IMR-90 (cell line): ENCODE data around the gene DPH2. TPM values are rescaled to one million over a fixed set of nuclear protein-coding genes. Genes with fewer than 3 reads are reported as not detected.

ENCODE experiments used
- ATAC-seq: fragments of 200-7000 bp; cut with Tn5 transposase; 2 replicates; pipeline ENCODE4 v1.9.1; 2020; ENCODE audit warnings: low read depth, mild to moderate bottlenecking, moderate library complexity
- BruUV-seq: library from RNA; stranded (reverse); fragments of 400-500 nt; replicated peaks from 2 replicates; lab custom pipeline; 2021; lab: Mats Ljungman, UMichigan
- CTCF ChIA-PET: fragments of 300-600 bp; formaldehyde crosslinking; extraction: SDS; loops from one replicate; lab custom pipeline; 2021; ENCODE audit warnings: antibody characterized with exemption; lab: Yijun Ruan, JAX
- POLR2A ChIA-PET: fragments of 300-600 bp; sonication (Branson Sonifier 250); formaldehyde crosslinking; loops from one replicate; lab custom pipeline; 2022; ENCODE audit warnings: antibody characterized with exemption; ENCODE audit not compliant: unreplicated experiment; lab: Charles Lee
- DNase-seq: peaks from one replicate; pipeline ENCODE4 v3.0.0; 2013
- H2AFZ ChIP-seq: replicated peaks from 2 replicates; pipeline ENCODE3; 2013; ENCODE audit warnings: low read length, mild to moderate bottlenecking; ENCODE audit not compliant: poor library complexity
- H2AK5ac ChIP-seq: 2 replicates; pipeline ENCODE4 v1.6.1; 2013; ENCODE audit warnings: low read depth, low read length, inconsistent platforms
- H2AK9ac ChIP-seq: replicated peaks from 2 replicates; pipeline ENCODE3; 2013; ENCODE audit warnings: mild to moderate bottlenecking, low read depth, low read length, moderate library complexity; ENCODE audit not compliant: poor library complexity
- H2BK120ac ChIP-seq: 2 replicates; pipeline ENCODE4 v1.6.1; 2013; ENCODE audit warnings: low read depth, low read length, inconsistent platforms
- H2BK15ac ChIP-seq: 3 replicates; pipeline ENCODE4 v1.6.1; 2013; ENCODE audit warnings: low read depth, low read length, inconsistent platforms
- H2BK20ac ChIP-seq: 2 replicates; pipeline ENCODE4 v1.6.1; 2013; ENCODE audit warnings: low read depth, mild to moderate bottlenecking, inconsistent platforms, low read length, moderate library complexity
- H2BK5ac ChIP-seq: 2 replicates; pipeline ENCODE4 v1.6.1; 2013; ENCODE audit warnings: mild to moderate bottlenecking, low read depth, low read length, inconsistent platforms; ENCODE audit not compliant: poor library complexity, severe bottlenecking
- H3K14ac ChIP-seq: replicated peaks from 2 replicates; pipeline ENCODE4 v1.6.1; 2013; ENCODE audit warnings: low read depth, low read length, inconsistent platforms
- H3K18ac ChIP-seq: 2 replicates; pipeline ENCODE4 v1.6.1; 2013; ENCODE audit warnings: low read depth, low read length, control low read depth
- H3K23ac ChIP-seq: 2 replicates; pipeline ENCODE4 v1.6.1; 2013; ENCODE audit warnings: low read depth, low read length, inconsistent platforms
- H3K27ac ChIP-seq: 2 replicates; pipeline ENCODE4 v1.5.1; 2013; ENCODE audit warnings: mild to moderate bottlenecking, control low read depth, low read length; ENCODE audit not compliant: insufficient read depth
- H3K27me3 ChIP-seq: 2 replicates; pipeline ENCODE4 v1.6.1; 2013; ENCODE audit warnings: low read length; ENCODE audit not compliant: control insufficient read depth, insufficient read depth
- H3K36me3 ChIP-seq: 2 replicates; pipeline ENCODE4 v1.6.1; 2013; ENCODE audit warnings: low read length, mixed read lengths; ENCODE audit not compliant: control insufficient read depth, insufficient read depth
- H3K4ac ChIP-seq: 2 replicates; pipeline ENCODE4 v1.6.1; 2013; ENCODE audit warnings: low read depth, low read length, inconsistent platforms
- H3K4me1 ChIP-seq: 2 replicates; pipeline ENCODE4 v1.6.1; 2013; ENCODE audit warnings: low read length, mixed read lengths; ENCODE audit not compliant: control insufficient read depth, insufficient read depth
- H3K4me2 ChIP-seq: 2 replicates; pipeline ENCODE4 v1.6.1; 2013; ENCODE audit warnings: low read depth, mild to moderate bottlenecking, control low read depth, low read length, moderate library complexity
- H3K4me3 ChIP-seq: 2 replicates; pipeline ENCODE4 v1.5.1; 2013; ENCODE audit warnings: low read depth, mild to moderate bottlenecking, control low read depth, low read length, moderate library complexity; ENCODE audit not compliant: insufficient read depth
- H3K56ac ChIP-seq: 2 replicates; pipeline ENCODE4 v1.6.1; 2013; ENCODE audit warnings: low read length, inconsistent platforms; ENCODE audit not compliant: insufficient read depth; ENCODE audit errors: extremely low read depth
- H3K79me1 ChIP-seq, 2 experiments: 2 replicates each; pipeline ENCODE4 v1.6.1; 2013; ENCODE audit warnings: low read length in 2 of 2, inconsistent platforms in 1 of 2, low read depth in 1 of 2
- H3K9ac ChIP-seq: 2 replicates; pipeline ENCODE4 v1.6.1; 2013; ENCODE audit warnings: low read depth, low read length, control low read depth
- H3K9me1 ChIP-seq: 2 replicates; pipeline ENCODE4 v1.6.1; 2013; ENCODE audit warnings: low read length, inconsistent platforms; ENCODE audit not compliant: insufficient read depth
- H3K9me3 ChIP-seq: 2 replicates; pipeline ENCODE4 v1.6.1; 2013; ENCODE audit warnings: low read length; ENCODE audit not compliant: control insufficient read depth, insufficient read depth
- H4K20me1 ChIP-seq: 2 replicates; pipeline ENCODE4 v1.6.1; 2013; ENCODE audit warnings: low read length, inconsistent platforms; ENCODE audit not compliant: insufficient read depth
- H4K5ac ChIP-seq: 2 replicates; pipeline ENCODE4 v1.6.1; 2013; ENCODE audit warnings: mild to moderate bottlenecking, low read depth, low read length, control low read depth
- H4K8ac ChIP-seq, 2 experiments: 2 replicates each; pipeline ENCODE4 v1.6.1; 2013; ENCODE audit warnings: low read depth in 2 of 2, low read length in 2 of 2, control low read depth in 1 of 2, inconsistent platforms in 1 of 2
- H4K91ac ChIP-seq: 2 replicates; pipeline ENCODE4 v1.6.1; 2013; ENCODE audit warnings: low read depth, low read length, inconsistent platforms; ENCODE audit not compliant: insufficient read depth
- CEBPB ChIP-seq: IDR thresholded peaks from 2 replicates; pipeline ENCODE4 v1.6.1; 2012; ENCODE audit warnings: low read depth, low read length, improper control_type of control experiment
- CHD1 ChIP-seq: IDR thresholded peaks from 2 replicates; pipeline ENCODE4 v1.6.1; 2012; ENCODE audit warnings: low read depth, low read length, improper control_type of control experiment
- CTCF ChIP-seq: conservative IDR thresholded peaks from 2 replicates; pipeline ENCODE4 v1.5.1; 2012; ENCODE audit warnings: mild to moderate bottlenecking, low read depth, low read length, improper control_type of control experiment
- FOS ChIP-seq: fragments of 150-350 bp; IDR thresholded peaks from 2 replicates; pipeline ENCODE4 v1.6.1; 2016; ENCODE audit warnings: low read depth, low read length
- MAZ ChIP-seq: IDR thresholded peaks from 2 replicates; pipeline ENCODE4 v1.6.1; 2012; ENCODE audit warnings: low read depth, mild to moderate bottlenecking, low read length, improper control_type of control experiment, moderate library complexity, borderline replicate concordance
- NFE2L2 ChIP-seq: fragments of 150-350 bp; IDR thresholded peaks from 2 replicates; pipeline ENCODE4 v1.6.1; 2016; ENCODE audit warnings: low read depth, mild to moderate bottlenecking, low read length
- RAD21 ChIP-seq: IDR thresholded peaks from 2 replicates; pipeline ENCODE4 v1.6.1; 2012; ENCODE audit warnings: low read length, improper control_type of control experiment
- RCOR1 ChIP-seq: IDR thresholded peaks from 2 replicates; pipeline ENCODE4 v1.6.1; 2012; ENCODE audit warnings: mild to moderate bottlenecking, low read length, improper control_type of control experiment; ENCODE audit not compliant: insufficient replicate concordance
- RFX5 ChIP-seq: IDR thresholded peaks from 2 replicates; pipeline ENCODE4 v1.8.0; 2012; ENCODE audit warnings: low read depth, mild to moderate bottlenecking, low read length, moderate library complexity
- WGBS, 2 experiments: methylation state at CpG; one replicate each; pipeline versions ENCODE4 v1.1.5 to v1.1.7; 2013; ENCODE audit warnings: missing lambda C conversion rate in 2 of 2; ENCODE audit not compliant: insufficient read length in 1 of 2; ENCODE audit errors: extremely low coverage in 2 of 2; 5-methylcytosine and 5-hydroxymethylcytosine counted together
- dilution Hi-C: fragments of 300-500 bp; cut with HindIII; formaldehyde crosslinking; loops from one replicate; pipeline ENCODE4 v1.14.3; 2018; ENCODE audit warnings: low sequenced_read_pairs; ENCODE audit not compliant: unreplicated experiment
- in situ Hi-C: fragments of 300-500 bp; cut with MboI; formaldehyde crosslinking; loops from 3 replicates; pipeline ENCODE4 v1.14.3; 2019; ENCODE audit warnings: low sequenced_read_pairs, inconsistent platforms, mixed read lengths
- intact Hi-C: fragments of 100-400 bp; cut with micrococcal nuclease; formaldehyde crosslinking; loops from 2 replicates; pipeline ENCODE4 v1.10.0; 2022
- polyA plus RNA-seq, 3 experiments: library from polyadenylated mRNA; depleted of rRNA; stranded (reverse); fragments of >200 nt; gene quantifications; 2 replicates each; pipeline ENCODE4 v1.2.3, GENCODE V29; 2012; ENCODE audit warnings: low replicate concordance in 1 of 3
- total RNA-seq: library from RNA; depleted of rRNA; stranded (reverse); fragments of >200 nt; gene quantifications from 2 replicates; pipeline ENCODE4 v1.2.3, GENCODE V29; 2012
- TF ChIP-seq, protein P1 (sequence below): fragments of 150-350 bp; IDR thresholded peaks from 2 replicates; pipeline ENCODE4 v1.6.1; 2017; ENCODE audit warnings: mild to moderate bottlenecking, antibody characterized with exemption, low read length, low read depth
- TF ChIP-seq, protein P2 (sequence below): fragments of 150-350 bp; IDR thresholded peaks from 2 replicates; pipeline ENCODE4 v1.6.1; 2016; ENCODE audit warnings: low read depth, mild to moderate bottlenecking, low read length, moderate library complexity, borderline replicate concordance

Gene DPH2
- total and polyA plus RNA-seq, 2 of the 4 experiments (the other 2 are of a cell fraction) = 21.0 to 32.2 TPM

DNA sequence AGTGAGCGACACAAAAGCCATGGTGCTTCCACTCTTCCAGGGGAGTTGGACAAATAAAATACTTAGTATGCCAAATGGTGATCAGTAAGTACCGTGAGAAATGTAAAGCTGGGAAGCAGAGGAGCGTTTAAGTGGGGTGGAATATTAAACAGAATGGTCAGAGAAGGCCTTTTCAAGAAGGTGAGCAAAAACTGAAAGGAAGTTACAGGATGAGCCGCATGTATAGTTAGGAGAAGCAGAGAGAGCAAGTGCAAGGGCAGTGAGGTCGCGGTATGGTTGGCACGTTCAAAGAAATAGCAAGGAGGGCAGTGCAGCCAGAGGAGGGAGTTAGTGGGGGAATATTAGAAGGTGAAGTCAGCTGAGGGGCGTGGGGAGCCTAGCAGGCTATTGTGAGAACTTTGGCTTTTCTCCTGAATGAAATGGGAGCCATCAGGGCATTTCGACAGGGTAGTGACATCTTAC is 4.2 kb downstream of the DPH2 start:
- ATAC-seq (no peak), DNase-seq (no peak)
- WGBS, 2 experiments = 50% methylated on average over 8 of the region's 9 CpGs; no CpG with 5 or more reads in 1 of the 2 experiments
- no peak overlapping the region for H4K91ac ChIP-seq
- no peaks in the 10 kb centered on the region for H3K27me3 ChIP-seq
- no TSS peak for BruUV-seq
- H4K20me1 ChIP-seq = peaks cover 25% of the 10 kb centered on the region
- peak overlapping the region; percentile 74 for H2AK9ac ChIP-seq
- in situ Hi-C loops = loop anchor here (25.0 kb wide), 1 partner anchor 437 kb away; the partner anchor contains the start of gene PTPRF
- H2BK20ac ChIP-seq = no peak overlapping the region
- ChIA-PET CTCF (no interaction called here), POLR2A (no interaction called here)
- H3K56ac ChIP-seq = no peak overlapping the region
- H2AFZ ChIP-seq = peak overlapping the region; percentile 99
- no peak overlapping the region for H2BK15ac ChIP-seq
- peak overlapping the region; percentile 9 for H2BK5ac ChIP-seq
- H3K9me3 ChIP-seq = no peaks in the 10 kb centered on the region
- no peak overlapping the region for H2AK5ac ChIP-seq
- intact Hi-C loops = no loop called here
- peaks cover 25% of the 10 kb centered on the region for H3K36me3 ChIP-seq
- H3K4ac ChIP-seq = 0 out of 2 replicates have a peak overlapping the region, but pooled peaks have one; percentile 74
- no peak overlapping the region for H3K23ac ChIP-seq
- H3K4me3 ChIP-seq = peak overlapping the region; percentile 76
- H4K8ac ChIP-seq = peak overlapping the region; percentile 22 to 83; a peak in 3 of 4 replicates
- H3K4me2 ChIP-seq = peak overlapping the region; percentile 89
- no peak overlapping the region; the same call in 1 of the 2 replicates for H3K27ac ChIP-seq
- peaks cover 30% of the 10 kb centered on the region for H3K9me1 ChIP-seq
- peaks cover 12% of the 10 kb centered on the region for H3K4me1 ChIP-seq
- TF ChIP-seq, protein P1, sequence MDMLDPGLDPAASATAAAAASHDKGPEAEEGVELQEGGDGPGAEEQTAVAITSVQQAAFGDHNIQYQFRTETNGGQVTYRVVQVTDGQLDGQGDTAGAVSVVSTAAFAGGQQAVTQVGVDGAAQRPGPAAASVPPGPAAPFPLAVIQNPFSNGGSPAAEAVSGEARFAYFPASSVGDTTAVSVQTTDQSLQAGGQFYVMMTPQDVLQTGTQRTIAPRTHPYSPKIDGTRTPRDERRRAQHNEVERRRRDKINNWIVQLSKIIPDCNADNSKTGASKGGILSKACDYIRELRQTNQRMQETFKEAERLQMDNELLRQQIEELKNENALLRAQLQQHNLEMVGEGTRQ = no peak
- no peak for TF ChIP-seq CTCF
- no peak for TF ChIP-seq RFX5
- TF ChIP-seq CEBPB = no peak
- TF ChIP-seq CHD1 = no peak
- no peak for TF ChIP-seq RAD21
- TF ChIP-seq MAZ = no peak
- no peak for TF ChIP-seq FOS
- no peak for TF ChIP-seq RCOR1
- TF ChIP-seq NFE2L2 = no peak
- TF ChIP-seq, protein P2, sequence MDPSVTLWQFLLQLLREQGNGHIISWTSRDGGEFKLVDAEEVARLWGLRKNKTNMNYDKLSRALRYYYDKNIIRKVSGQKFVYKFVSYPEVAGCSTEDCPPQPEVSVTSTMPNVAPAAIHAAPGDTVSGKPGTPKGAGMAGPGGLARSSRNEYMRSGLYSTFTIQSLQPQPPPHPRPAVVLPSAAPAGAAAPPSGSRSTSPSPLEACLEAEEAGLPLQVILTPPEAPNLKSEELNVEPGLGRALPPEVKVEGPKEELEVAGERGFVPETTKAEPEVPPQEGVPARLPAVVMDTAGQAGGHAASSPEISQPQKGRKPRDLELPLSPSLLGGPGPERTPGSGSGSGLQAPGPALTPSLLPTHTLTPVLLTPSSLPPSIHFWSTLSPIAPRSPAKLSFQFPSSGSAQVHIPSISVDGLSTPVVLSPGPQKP = no peak
- H3K79me1 ChIP-seq = peaks cover 38 to 57% of the 10 kb centered on the region in 2 experiments; a peak in 3 of 4 replicates
- H3K9ac ChIP-seq = peak overlapping the region; percentile 27
- no peak overlapping the region for H3K18ac ChIP-seq
- peak overlapping the region; percentile 24; the same call in 1 of the 2 replicates for H4K5ac ChIP-seq
- H2BK120ac ChIP-seq = no peak overlapping the region
- H3K14ac ChIP-seq = no peak overlapping the region
- dilution Hi-C loops = no loop called here
